Neural cell (in vitro differentiated cells): ENCODE results near the gene OXT.

Experiments
- CTCF ChIP-seq: fragments of 450-650 bp; IDR thresholded peaks from 2 replicates; pipeline ENCODE4 v1.5.1; 2014; ENCODE audit warnings: antibody characterized with exemption, mild to moderate bottlenecking, moderate library complexity; ENCODE audit not compliant: poor library complexity, severe bottlenecking
- EZH2 ChIP-seq: fragments of 200-600, 300-800 bp; shearing (Covaris generic), sonication (generic); IDR thresholded peaks from 2 replicates; pipeline ENCODE4 v1.6.1; 2014; ENCODE audit warnings: antibody characterized with exemption, low read length, borderline replicate concordance, mild to moderate bottlenecking; ENCODE audit not compliant: insufficient read depth, poor library complexity, severe bottlenecking
- POLR2AphosphoS5 ChIP-seq: IDR thresholded peaks from 2 replicates; pipeline ENCODE4 v1.6.1; 2012
- RAD21 ChIP-seq: fragments of 450-650 bp; conservative IDR thresholded peaks from 2 replicates; pipeline ENCODE4 v1.6.1; 2014; ENCODE audit warnings: antibody characterized with exemption, mild to moderate bottlenecking, moderate library complexity

DNA sequence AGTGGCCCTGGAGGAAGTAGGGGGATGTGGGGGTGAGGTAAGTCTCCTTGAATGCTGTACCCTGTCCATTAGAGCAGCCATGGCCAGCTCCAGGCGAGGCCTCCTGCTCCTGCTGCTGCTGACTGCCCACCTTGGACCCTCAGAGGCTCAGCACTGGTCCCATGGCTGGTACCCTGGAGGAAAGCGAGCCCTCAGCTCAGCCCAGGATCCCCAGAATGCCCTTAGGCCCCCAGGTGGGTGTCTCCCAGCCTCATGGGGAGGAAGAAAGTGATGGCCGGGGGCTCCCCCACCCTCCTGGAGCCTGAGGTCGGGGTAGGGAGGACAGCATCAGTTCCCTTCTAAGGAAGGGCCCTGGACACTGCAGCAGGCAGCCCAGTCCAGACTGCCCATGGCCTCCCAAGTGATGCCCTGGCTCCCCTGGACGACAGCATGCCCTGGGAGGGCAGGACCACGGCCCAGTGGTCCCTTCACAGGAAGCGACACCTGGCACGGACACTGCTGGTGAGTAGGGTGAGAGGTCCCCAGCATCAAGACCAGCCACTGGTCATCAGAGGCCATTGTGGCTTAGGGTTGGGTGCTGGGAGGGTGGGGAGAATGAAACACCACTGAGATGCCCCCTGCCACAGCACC lies 27.0 kb upstream of the OXT start:
- TF ChIP-seq CTCF (no peak), EZH2 (no peak), POLR2AphosphoS5 (no peak), RAD21 (no peak)
